ENCODE results near the gene PPP1R27. TPM values are rescaled to one million over a fixed set of nuclear protein-coding genes. Genes with fewer than 3 reads are reported as not detected.
A peak's percentile ranks its signal among the peaks of the same experiment; 100 is the strongest.

Gene PPP1R27
- total RNA-seq, 1 donor from 2014 or later = 35.0 TPM

DNA sequence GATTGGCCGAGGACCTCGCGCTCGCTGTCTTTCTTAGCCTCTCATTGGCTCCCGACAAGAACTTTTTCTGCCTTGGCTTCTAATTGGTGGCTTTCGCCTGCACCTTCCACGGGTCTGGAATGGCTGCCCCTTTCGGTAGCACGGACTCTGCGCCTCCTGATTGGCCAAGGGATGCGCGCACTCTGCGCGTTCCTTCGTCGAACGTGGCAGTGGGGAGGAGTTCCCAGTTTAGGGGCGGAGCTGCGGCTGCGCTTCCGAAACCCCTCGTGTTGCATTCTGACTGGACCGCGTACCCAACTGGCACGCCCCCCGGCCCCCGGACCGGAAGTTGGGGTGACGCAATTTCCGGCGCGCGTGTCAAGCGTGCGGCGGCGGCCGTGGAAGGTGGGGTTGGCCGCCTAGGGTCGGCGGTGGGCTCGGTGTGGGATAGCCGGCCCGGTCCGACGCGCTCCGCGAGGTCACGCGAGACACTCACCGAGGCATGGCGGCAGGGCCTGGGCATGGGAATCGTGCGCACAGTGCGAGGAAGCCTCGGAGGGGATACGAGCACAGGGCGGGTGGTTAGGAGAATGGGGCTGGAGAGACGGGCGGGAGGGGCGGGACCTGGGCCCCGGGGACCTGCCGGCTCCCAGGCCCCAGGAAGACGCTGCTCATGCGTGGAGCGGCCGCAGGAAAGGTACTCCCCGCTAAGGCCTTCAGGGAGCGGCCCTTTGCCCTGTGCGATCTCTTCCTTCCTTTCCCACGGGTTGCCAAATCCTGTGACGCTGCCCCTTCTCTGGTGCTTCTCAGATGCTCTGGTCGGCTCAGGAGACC is 26.1 kb upstream of the PPP1R27 start:
- Histone ChIP-seq H3K27ac (ENCODE audit: low read depth, low read length) (peak overlapping the region; percentile 80), H3K9me3 (ENCODE audit: control insufficient read depth in 3 of 3, low read length in 3 of 3) (no peaks in the 10 kb centered on the region), H3K9ac (ENCODE audit: low read depth in 1 of 3, low read length in 3 of 3) (peak overlapping the region; percentile 78 to 93 (median 86)), H3K27me3 (ENCODE audit: control insufficient read depth in 3 of 3, insufficient read depth in 3 of 3, low read length in 3 of 3) (no peaks in the 10 kb centered on the region), H3K36me3 (ENCODE audit: control insufficient read depth in 3 of 3, insufficient read depth in 3 of 3, low read length in 3 of 3) (peaks cover 19 to 21% (median 20%) of the 10 kb centered on the region in 3 donors), H3K4me3 (ENCODE audit: low read length in 3 of 3) (peak overlapping the region; percentile 66 to 91 (median 89)), H3K4me1 (ENCODE audit: control insufficient read depth in 3 of 3, insufficient read depth in 3 of 3, low read length in 3 of 3) (peaks cover 54 to 59% (median 56%) of the 10 kb centered on the region in 3 donors)

DNA sequence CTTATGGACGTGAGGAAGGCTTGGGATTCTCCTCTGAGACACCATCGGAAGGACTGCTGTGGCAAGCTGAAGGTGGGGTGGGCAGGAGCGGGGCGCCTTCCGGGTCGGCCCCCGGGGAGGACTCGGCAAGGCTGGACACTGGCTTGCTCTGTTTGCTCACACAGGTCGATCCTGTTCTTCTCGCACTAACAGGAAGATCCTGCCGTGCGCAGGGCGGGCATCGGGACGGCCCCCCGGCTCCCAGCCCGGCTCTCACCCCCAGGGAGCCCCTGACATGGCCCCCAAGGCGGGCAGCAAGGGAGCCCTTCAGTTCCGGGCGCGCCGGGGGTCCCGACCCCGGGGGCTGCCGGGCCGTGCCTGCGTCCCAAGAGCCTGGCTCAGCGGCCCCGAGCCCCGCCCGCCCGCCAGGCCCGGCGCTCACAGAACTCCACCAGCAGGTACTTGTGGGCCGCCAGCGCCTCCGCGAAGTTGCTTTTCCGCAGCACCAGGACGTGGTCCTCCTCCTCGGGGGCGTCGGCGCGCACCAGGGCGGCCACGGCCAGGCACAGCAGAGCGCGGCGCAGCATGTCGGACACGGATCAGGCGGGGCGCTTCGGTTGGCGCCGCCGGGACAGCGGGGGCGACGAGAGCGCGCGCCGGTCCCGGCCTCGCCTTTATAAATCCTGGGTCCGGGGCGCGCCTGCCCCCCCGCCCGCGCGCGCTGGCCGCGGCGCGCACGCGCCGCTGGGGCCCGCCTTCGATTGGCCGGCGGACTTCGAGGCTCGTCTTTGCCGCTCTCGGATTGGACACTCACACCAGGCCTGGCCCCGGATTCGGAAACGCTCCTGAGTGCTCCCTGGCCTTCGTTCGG is 25.3 kb upstream of the PPP1R27 start, which contains the start of gene P4HB:
TSS of gene P4HB (minus strand) at position 630 of the 850 bp plus-strand sequence. CDS start at position 566, 64 bp downstream.
- Histone ChIP-seq H3K4me1 (ENCODE audit: control insufficient read depth in 3 of 3, insufficient read depth in 3 of 3, low read length in 3 of 3) (peaks cover 54 to 61% (median 57%) of the 10 kb centered on the region in 3 donors), H3K27me3 (ENCODE audit: control insufficient read depth in 3 of 3, insufficient read depth in 3 of 3, low read length in 3 of 3) (no peaks in the 10 kb centered on the region), H3K9ac (ENCODE audit: low read depth in 1 of 3, low read length in 3 of 3) (peak within 1 kb of the TSS; percentile 86 to 93 (median 92)), H3K9me3 (ENCODE audit: control insufficient read depth in 3 of 3, low read length in 3 of 3) (no peaks in the 10 kb centered on the region), H3K36me3 (ENCODE audit: control insufficient read depth in 3 of 3, insufficient read depth in 3 of 3, low read length in 3 of 3) (peaks cover 24 to 28% (median 25%) of the 10 kb centered on the region in 3 donors), H3K4me3 (ENCODE audit: low read length in 3 of 3) (peak within 1 kb of the TSS; percentile 80 to 91 (median 89)), H3K27ac (ENCODE audit: low read depth, low read length) (peak within 1 kb of the TSS; percentile 87)

- Histone ChIP-seq H3K27me3 (ENCODE audit: control insufficient read depth in 3 of 3, insufficient read depth in 3 of 3, low read length in 3 of 3) (no peaks in the 10 kb centered on the region), H3K9ac (ENCODE audit: low read depth in 1 of 3, low read length in 3 of 3) (peak overlapping the region; percentile 73 to 92 (median 89)), H3K27ac (ENCODE audit: low read depth, low read length) (peak overlapping the region; percentile 87), H3K9me3 (ENCODE audit: control insufficient read depth in 3 of 3, low read length in 3 of 3) (no peaks in the 10 kb centered on the region), H3K36me3 (ENCODE audit: control insufficient read depth in 3 of 3, insufficient read depth in 3 of 3, low read length in 3 of 3) (peaks cover 27 to 33% (median 31%) of the 10 kb centered on the region in 3 donors), H3K4me3 (ENCODE audit: low read length in 3 of 3) (peak overlapping the region; percentile 73 to 87 (median 80)), H3K4me1 (ENCODE audit: control insufficient read depth in 3 of 3, insufficient read depth in 3 of 3, low read length in 3 of 3) (peaks cover 57 to 69% (median 61%) of the 10 kb centered on the region in 3 donors)
Measured at GRCh38 chr17:81858967-81859905, 24.4 kb upstream of the PPP1R27 start.

GRCh38 chr17:81858170-81858966 is 23.5 kb upstream of the PPP1R27 start:
- H3K4me3 ChIP-seq (ENCODE audit: low read length in 3 of 3) = peak overlapping the region; percentile 39 to 87 (median 80)
- peaks cover 49 to 62% (median 52%) of the 10 kb centered on the region in 3 donors for H3K4me1 ChIP-seq (ENCODE audit: control insufficient read depth in 3 of 3, insufficient read depth in 3 of 3, low read length in 3 of 3)
- no peaks in the 10 kb centered on the region for H3K9me3 ChIP-seq (ENCODE audit: control insufficient read depth in 3 of 3, low read length in 3 of 3)
- H3K27ac ChIP-seq (ENCODE audit: low read depth, low read length) = peak overlapping the region; percentile 87
- no peaks in the 10 kb centered on the region for H3K27me3 ChIP-seq (ENCODE audit: control insufficient read depth in 3 of 3, insufficient read depth in 3 of 3, low read length in 3 of 3)
- peaks cover 35 to 38% (median 35%) of the 10 kb centered on the region in 3 donors for H3K36me3 ChIP-seq (ENCODE audit: control insufficient read depth in 3 of 3, insufficient read depth in 3 of 3, low read length in 3 of 3)
- peak overlapping the region; percentile 73 to 92 (median 89) for H3K9ac ChIP-seq (ENCODE audit: low read depth in 1 of 3, low read length in 3 of 3)

GRCh38 chr17:81854974-81855774 is 20.3 kb upstream of the PPP1R27 start:
- no peak overlapping the region for H3K27ac ChIP-seq (ENCODE audit: low read depth, low read length)
- H3K9ac ChIP-seq (ENCODE audit: low read depth in 1 of 3, low read length in 3 of 3) = peak overlapping the region in 1 of 3 donors; percentile 62
- H3K9me3 ChIP-seq (ENCODE audit: control insufficient read depth in 3 of 3, low read length in 3 of 3) = no peaks in the 10 kb centered on the region
- H3K4me3 ChIP-seq (ENCODE audit: low read length in 3 of 3) = no peak overlapping the region
- H3K4me1 ChIP-seq (ENCODE audit: control insufficient read depth in 3 of 3, insufficient read depth in 3 of 3, low read length in 3 of 3) = peaks cover 30 to 45% (median 37%) of the 10 kb centered on the region in 3 donors
- peaks cover 55 to 60% (median 57%) of the 10 kb centered on the region in 3 donors for H3K36me3 ChIP-seq (ENCODE audit: control insufficient read depth in 3 of 3, insufficient read depth in 3 of 3, low read length in 3 of 3)
- no peaks in the 10 kb centered on the region for H3K27me3 ChIP-seq (ENCODE audit: control insufficient read depth in 3 of 3, insufficient read depth in 3 of 3, low read length in 3 of 3)

GRCh38 chr17:81852237-81852636 is 17.4 kb upstream of the PPP1R27 start:
- H3K36me3 ChIP-seq (ENCODE audit: control insufficient read depth in 3 of 3, insufficient read depth in 3 of 3, low read length in 3 of 3) = peaks cover 42 to 48% (median 44%) of the 10 kb centered on the region in 3 donors

DNA sequence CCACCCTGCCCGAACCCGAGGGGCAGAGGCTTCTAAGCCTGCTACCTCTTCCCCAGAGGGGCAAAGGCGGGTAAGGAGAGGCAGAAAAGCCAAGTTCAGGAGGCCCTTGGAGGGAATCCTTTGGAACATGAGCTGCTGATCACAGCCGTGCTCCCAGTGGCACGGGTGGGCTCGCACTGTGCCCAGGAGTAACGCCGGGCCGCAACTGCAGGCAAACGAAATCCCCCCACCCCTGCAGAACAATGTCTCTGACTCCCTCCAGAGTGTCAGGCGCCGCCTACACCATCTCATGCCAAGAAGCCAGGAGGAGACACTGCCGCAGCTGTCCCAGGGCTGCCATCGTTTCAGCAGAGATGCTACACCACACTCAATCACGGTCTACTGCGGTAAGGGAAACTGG is 16.6 kb upstream of the PPP1R27 start:
- Histone ChIP-seq H3K36me3 (ENCODE audit: control insufficient read depth in 3 of 3, insufficient read depth in 3 of 3, low read length in 3 of 3) (peaks cover 49 to 55% (median 51%) of the 10 kb centered on the region in 3 donors), H3K9ac (ENCODE audit: low read depth in 1 of 3, low read length in 3 of 3) (no peak overlapping the region), H3K27ac (ENCODE audit: low read depth, low read length) (no peak overlapping the region)

More at GRCh38 chr17:81852237-81852636, 17.4 kb upstream of the PPP1R27 start:
- H3K27ac ChIP-seq (ENCODE audit: low read depth, low read length) = no peak overlapping the region
- no peak overlapping the region for H3K4me3 ChIP-seq (ENCODE audit: low read length in 3 of 3)
- H3K9me3 ChIP-seq (ENCODE audit: control insufficient read depth in 3 of 3, low read length in 3 of 3) = no peaks in the 10 kb centered on the region
- H3K9ac ChIP-seq (ENCODE audit: low read depth in 1 of 3, low read length in 3 of 3) = no peak overlapping the region
- peaks cover 7 to 20% (median 13%) of the 10 kb centered on the region in 3 donors for H3K4me1 ChIP-seq (ENCODE audit: control insufficient read depth in 3 of 3, insufficient read depth in 3 of 3, low read length in 3 of 3)
- no peaks in the 10 kb centered on the region for H3K27me3 ChIP-seq (ENCODE audit: control insufficient read depth in 3 of 3, insufficient read depth in 3 of 3, low read length in 3 of 3)

GRCh38 chr17:81849457-81849856 is 14.6 kb upstream of the PPP1R27 start:
- no peak overlapping the region for H3K27ac ChIP-seq (ENCODE audit: low read depth, low read length)
- no peaks in the 10 kb centered on the region for H3K27me3 ChIP-seq (ENCODE audit: control insufficient read depth in 3 of 3, insufficient read depth in 3 of 3, low read length in 3 of 3)
- no peak overlapping the region for H3K9ac ChIP-seq (ENCODE audit: low read depth in 1 of 3, low read length in 3 of 3)
- H3K4me1 ChIP-seq (ENCODE audit: control insufficient read depth in 3 of 3, insufficient read depth in 3 of 3, low read length in 3 of 3) = peaks cover 0 to 4% (median 0%) of the 10 kb centered on the region in 3 donors
- peaks cover 59 to 63% (median 62%) of the 10 kb centered on the region in 3 donors for H3K36me3 ChIP-seq (ENCODE audit: control insufficient read depth in 3 of 3, insufficient read depth in 3 of 3, low read length in 3 of 3)
- H3K9me3 ChIP-seq (ENCODE audit: control insufficient read depth in 3 of 3, low read length in 3 of 3) = no peaks in the 10 kb centered on the region
- no peak overlapping the region for H3K4me3 ChIP-seq (ENCODE audit: low read length in 3 of 3)

More for the DNA sequence above, 16.6 kb upstream of the PPP1R27 start:
- Histone ChIP-seq H3K27me3 (ENCODE audit: control insufficient read depth in 3 of 3, insufficient read depth in 3 of 3, low read length in 3 of 3) (no peaks in the 10 kb centered on the region), H3K4me1 (ENCODE audit: control insufficient read depth in 3 of 3, insufficient read depth in 3 of 3, low read length in 3 of 3) (peaks cover 7 to 20% (median 13%) of the 10 kb centered on the region in 3 donors), H3K9me3 (ENCODE audit: control insufficient read depth in 3 of 3, low read length in 3 of 3) (no peaks in the 10 kb centered on the region), H3K4me3 (ENCODE audit: low read length in 3 of 3) (no peak overlapping the region)

Data from skeletal muscle tissue (tissue), 4 donors.